Effector memory CD8-positive, alpha-beta T cell (primary cell): ENCODE results near the gene ZNF512B.
A peak's percentile ranks its signal among the peaks of the same experiment; 100 is the strongest.
"Not testable (repeated sequence)": the region's sequence is repeated elsewhere in the genome, so short reads cannot be mapped to it uniquely, and the experiment has no call there.

ENCODE experiments used
- ATAC-seq: fragments of 150-1000 bp; cut with Tn5 transposase; replicated peaks from 2 replicates; pipeline ENCODE4 v1.10.0; 2021; ENCODE audit warnings: mild to moderate bottlenecking, moderate library complexity
- DNase-seq, 3 experiments: peaks; one replicate each; pipeline ENCODE4 v3.0.0; 2021
- H3K27ac Mint-ChIP-seq, 2 donors: one replicate each; pipeline ENCODE4 v1.8.0; 2022; ENCODE audit warnings: mild to moderate bottlenecking in 2 of 2, mixed read lengths in 2 of 2, moderate library complexity in 2 of 2
- H3K27me3 Mint-ChIP-seq, 2 donors: one replicate each; pipeline ENCODE4 v1.8.0; 2022; ENCODE audit warnings: mixed read lengths in 2 of 2
- H3K36me3 Mint-ChIP-seq: one replicate; pipeline ENCODE4 v1.8.0; 2022; ENCODE audit warnings: mild to moderate bottlenecking, moderate library complexity, mixed read lengths; ENCODE audit not compliant: insufficient read depth
- H3K4me1 Mint-ChIP-seq, 2 donors: one replicate each; pipeline ENCODE4 v1.8.0; 2022; ENCODE audit warnings: low read depth in 2 of 2, mixed read lengths in 2 of 2
- H3K4me3 Mint-ChIP-seq, 2 donors: one replicate each; pipeline ENCODE4 v1.8.0; 2022; ENCODE audit warnings: mild to moderate bottlenecking in 2 of 2, mixed read lengths in 2 of 2, moderate library complexity in 2 of 2
- H3K9me3 Mint-ChIP-seq, 2 donors: one replicate each; pipeline ENCODE4 v1.8.0; 2022; ENCODE audit warnings: mixed read lengths in 2 of 2

ZNF512B gene

GRCh38 chr20:63916371-63916939 lies 53.3 kb downstream of the ZNF512B start:
- H3K9me3 Mint-ChIP-seq, H3K27me3 Mint-ChIP-seq, H3K4me3 Mint-ChIP-seq, H3K27ac Mint-ChIP-seq, DNase-seq, ATAC-seq: not testable (repeated sequence)
- Mint-ChIP-seq H3K4me1 (peaks cover 10 to 14% of the 10 kb centered on the region in 2 donors), H3K36me3 (peaks cover 39% of the 10 kb centered on the region)

- ATAC-seq, result no peak
- peaks cover 31% of the 10 kb centered on the region for H3K36me3 Mint-ChIP-seq
- H3K4me1 Mint-ChIP-seq, result peaks cover 17 to 21% of the 10 kb centered on the region in 2 donors
- DNase-seq, result no peak
- H3K27me3 Mint-ChIP-seq, result no peaks in the 10 kb centered on the region
- H3K4me3 Mint-ChIP-seq, result no peak overlapping the region
- H3K9me3 Mint-ChIP-seq, result no peaks in the 10 kb centered on the region
- H3K27ac Mint-ChIP-seq, result no peak overlapping the region
Measured at GRCh38 chr20:63915471-63915870, 54.3 kb downstream of the ZNF512B start.

DNA sequence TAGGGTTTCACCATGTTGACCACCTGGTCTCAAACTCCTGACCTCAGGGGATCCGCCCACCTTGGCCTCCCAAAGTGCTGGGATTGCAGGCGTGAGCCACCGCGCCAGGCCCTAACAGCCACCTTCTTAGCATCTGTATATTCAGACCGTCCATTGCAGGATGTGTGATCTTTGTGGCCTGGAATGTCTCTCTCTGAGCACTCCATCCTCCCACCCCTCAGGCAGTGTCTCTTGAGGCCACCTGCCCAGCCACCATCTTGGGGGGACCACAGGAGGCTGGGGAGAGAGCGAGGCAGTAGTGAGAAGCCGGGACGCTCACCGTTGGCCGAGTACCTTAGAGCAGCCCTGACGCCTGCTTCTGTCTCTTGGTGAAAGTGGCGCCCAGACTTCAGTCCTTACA lies 56.0 kb downstream of the ZNF512B start:
- DNase-seq (no peak), ATAC-seq (no peak)
- Mint-ChIP-seq H3K9me3 (no peaks in the 10 kb centered on the region), H3K27ac (peak overlapping the region in 1 of 2 donors; percentile 62), H3K36me3 (peaks cover 34% of the 10 kb centered on the region), H3K27me3 (no peaks in the 10 kb centered on the region), H3K4me3 (no peak overlapping the region), H3K4me1 (peaks cover 25 to 27% of the 10 kb centered on the region in 2 donors)

GRCh38 chr20:63911176-63911575 lies 58.6 kb downstream of the ZNF512B start:
- Mint-ChIP-seq H3K4me3 (peak overlapping the region in 1 of 2 donors; percentile 38), H3K9me3 (no peaks in the 10 kb centered on the region), H3K4me1 (peaks cover 29 to 31% of the 10 kb centered on the region in 2 donors), H3K36me3 (peaks cover 18% of the 10 kb centered on the region), H3K27me3 (no peaks in the 10 kb centered on the region), H3K27ac (peak overlapping the region in 1 of 2 donors; percentile 88)
- no peak for DNase-seq
- no peak for ATAC-seq

DNA sequence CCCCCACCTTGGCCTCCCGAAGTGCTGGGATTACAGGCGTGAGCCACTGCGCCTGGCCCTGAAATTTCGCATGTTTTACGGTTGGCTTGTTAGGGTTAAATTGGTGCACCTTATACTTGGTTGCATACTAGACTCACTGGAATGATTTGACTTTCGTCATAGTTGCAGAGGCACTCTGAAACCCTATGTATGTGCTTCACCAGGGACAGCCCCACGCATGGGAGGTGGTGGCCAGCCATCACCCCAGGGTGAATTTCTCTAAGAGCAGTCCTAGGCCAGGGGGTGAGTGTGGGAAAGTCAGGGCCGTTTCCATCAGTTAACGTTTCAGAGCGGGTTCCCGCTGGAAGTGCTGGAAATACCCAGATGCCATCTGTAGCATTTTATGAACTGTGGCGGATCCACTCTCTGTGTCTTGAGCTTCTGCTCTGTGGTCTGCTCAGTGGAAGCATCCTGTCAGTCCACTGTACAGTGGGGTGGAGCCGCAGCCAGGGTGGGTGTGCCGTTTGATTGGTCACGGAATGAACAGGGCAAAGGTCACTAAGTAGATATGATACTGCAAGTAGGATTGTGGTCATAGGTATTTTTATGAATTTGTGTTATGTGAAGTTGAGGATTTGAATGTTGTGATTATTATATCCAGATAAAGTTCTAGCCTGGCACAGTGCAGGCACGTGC lies 61.6 kb downstream of the ZNF512B start:
- DNase-seq, result no peak
- no peak overlapping the region for H3K4me3 Mint-ChIP-seq
- no peak for ATAC-seq
- H3K4me1 Mint-ChIP-seq, result peaks cover 27 to 35% of the 10 kb centered on the region in 2 donors
- peak overlapping the region; percentile 33 to 47 for H3K27ac Mint-ChIP-seq
- peaks cover 18% of the 10 kb centered on the region for H3K36me3 Mint-ChIP-seq
- H3K9me3 Mint-ChIP-seq, result no peaks in the 10 kb centered on the region
- no peaks in the 10 kb centered on the region for H3K27me3 Mint-ChIP-seq
